H4 (cell line): ENCODE data around the gene LIPC. TPM values are rescaled to one million over a fixed set of nuclear protein-coding genes. Genes with fewer than 3 reads are reported as not detected.
"Not testable (repeated sequence)": the region's sequence is repeated elsewhere in the genome, so short reads cannot be mapped to it uniquely, and the experiment has no call there.

Experiments used
- DNase-seq: peaks from one replicate; pipeline ENCODE4 v3.0.0-alpha.2; 2015; ENCODE audit warnings: low spot score
- total RNA-seq: library from RNA; depleted of rRNA; stranded (reverse); fragments of >200 nt; shearing (Covaris generic); gene quantifications from 2 replicates; pipeline ENCODE4 v1.2.3, GENCODE V29; 2014

Gene LIPC
- total RNA-seq, 1 experiment from 2014 or later = 0.43 TPM

- DNase-seq = no peak
Observed at GRCh38 chr15:58584789-58585461, 153.1 kb downstream of the LIPC start.

- no peak for DNase-seq
Observed at GRCh38 chr15:58585693-58586443, 154.1 kb downstream of the LIPC start.

- no peak for DNase-seq
Observed at GRCh38 chr15:58587486-58587885, 155.7 kb downstream of the LIPC start.

- no peak for DNase-seq
Observed at GRCh38 chr15:58588096-58588495, 156.3 kb downstream of the LIPC start.

- no peak for DNase-seq
Observed at GRCh38 chr15:58589047-58589446, 157.3 kb downstream of the LIPC start.

GRCh38 chr15:58590236-58590635 lies 158.4 kb downstream of the LIPC start:
- no peak for DNase-seq

- DNase-seq = no peak
Observed at GRCh38 chr15:58590926-58591325, 159.1 kb downstream of the LIPC start.

GRCh38 chr15:58593870-58594269 lies 162.1 kb downstream of the LIPC start:
- no peak for DNase-seq

GRCh38 chr15:58594898-58595297 lies 163.1 kb downstream of the LIPC start:
- no peak for DNase-seq

GRCh38 chr15:58595516-58596263 lies 163.9 kb downstream of the LIPC start:
- DNase-seq = no peak

GRCh38 chr15:58597943-58598828 lies 166.4 kb downstream of the LIPC start:
- no peak for DNase-seq

- DNase-seq = no peak
Observed at GRCh38 chr15:58598829-58599210, 167.0 kb downstream of the LIPC start.

GRCh38 chr15:58602823-58603222 lies 171.0 kb downstream of the LIPC start:
- no peak for DNase-seq

- DNase-seq = not testable (repeated sequence)
Observed at GRCh38 chr15:58603927-58604326, 172.1 kb downstream of the LIPC start.

- DNase-seq = no peak
Observed at GRCh38 chr15:58604455-58604923, 172.7 kb downstream of the LIPC start.

- DNase-seq = no peak
Observed at GRCh38 chr15:58605931-58606530, 174.2 kb downstream of the LIPC start.

GRCh38 chr15:58606577-58607080 lies 174.8 kb downstream of the LIPC start:
- no peak for DNase-seq

- peak; percentile 39 for DNase-seq
Observed at GRCh38 chr15:58608129-58608590, 176.4 kb downstream of the LIPC start.

- no peak for DNase-seq
Observed at GRCh38 chr15:58608711-58609110, 176.9 kb downstream of the LIPC start.

- DNase-seq = no peak
Observed at GRCh38 chr15:58611731-58612676, 180.2 kb downstream of the LIPC start.
